Muscle of back (tissue), 11 donors: ENCODE results near the gene PSMB7. TPM values are rescaled to one million over a fixed set of nuclear protein-coding genes. Genes with fewer than 3 reads are reported as not detected.
"Not testable (repeated sequence)": the region's sequence is repeated elsewhere in the genome, so short reads cannot be mapped to it uniquely, and the experiment has no call there.

Experiments used
- DNase-seq, 3 donors: peaks; one replicate each; pipeline versions ENCODE4 v3.0.0 to v3.0.0-alpha.2; 2013
- polyA plus RNA-seq, 10 donors: library from polyadenylated mRNA; unstranded; fragments of 120-200 nt; gene quantifications; one replicate each; pipeline ENCODE4 v1.2.1, GENCODE V29; 2013; ENCODE audit not compliant: insufficient read length in 10 of 10

Gene PSMB7
- polyA plus RNA-seq, 10 donors, result 155 to 206 (median 185) TPM

DNA sequence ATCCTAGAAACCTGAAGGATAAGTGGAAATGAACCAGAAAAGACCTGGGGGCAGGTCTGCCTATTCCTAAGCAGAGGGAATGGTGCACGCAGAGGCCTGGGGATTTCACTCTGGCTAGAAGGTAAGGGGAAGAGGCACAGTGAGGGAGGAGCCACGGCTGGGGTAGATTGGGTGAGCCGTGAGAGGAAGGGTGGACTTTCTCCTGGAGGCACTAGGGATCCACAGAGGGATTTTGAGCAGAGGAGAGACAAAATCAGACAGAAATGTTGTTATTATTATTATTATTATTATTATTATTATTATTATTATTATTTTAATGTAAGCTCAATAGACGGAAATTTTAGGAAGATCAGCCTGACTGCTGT lies 32.0 kb upstream of the PSMB7 start:
- no peak for DNase-seq

DNA sequence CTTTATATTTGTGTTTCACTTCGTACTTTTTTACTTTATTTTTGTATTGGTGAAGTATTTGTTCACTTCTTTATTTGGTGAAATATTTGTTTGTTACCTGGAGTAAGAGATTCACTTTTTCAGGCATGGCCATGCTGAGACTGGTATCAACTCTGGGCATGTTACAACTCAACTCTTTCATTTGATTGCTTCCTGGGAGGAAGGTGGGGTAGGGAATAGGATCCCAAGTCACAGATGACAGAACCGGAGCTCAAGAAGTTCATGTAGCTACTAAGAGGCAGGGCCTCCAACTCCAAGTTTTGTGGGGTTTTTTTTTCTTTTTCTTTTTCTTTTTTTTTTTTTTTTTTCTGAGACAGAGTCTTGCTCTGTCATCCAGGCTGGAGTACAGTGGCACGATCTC lies 28.9 kb upstream of the PSMB7 start:
- no peak for DNase-seq

DNA sequence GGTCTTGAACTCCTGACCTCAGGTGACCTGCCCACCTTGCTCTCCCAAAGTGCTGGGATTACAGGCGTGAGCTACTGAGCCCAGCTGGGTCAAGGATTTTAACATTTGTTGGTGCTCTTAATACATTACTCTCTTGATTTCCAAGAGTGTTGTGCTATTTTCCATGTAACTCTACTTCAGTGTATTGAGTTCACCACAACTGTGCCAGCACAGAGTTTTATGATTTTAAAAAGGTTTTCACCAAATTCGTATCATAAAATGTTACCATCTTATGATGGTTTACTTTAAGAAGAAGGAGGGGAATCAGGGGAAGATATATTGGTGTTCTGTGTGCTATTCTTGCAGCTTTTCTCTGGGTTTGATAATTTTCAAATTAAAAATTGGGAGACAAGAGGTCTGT lies 28.4 kb upstream of the PSMB7 start:
- DNase-seq, result no peak

- no peak for DNase-seq
Observed at GRCh38 chr9:124442826-124443225, 27.6 kb upstream of the PSMB7 start.

DNA sequence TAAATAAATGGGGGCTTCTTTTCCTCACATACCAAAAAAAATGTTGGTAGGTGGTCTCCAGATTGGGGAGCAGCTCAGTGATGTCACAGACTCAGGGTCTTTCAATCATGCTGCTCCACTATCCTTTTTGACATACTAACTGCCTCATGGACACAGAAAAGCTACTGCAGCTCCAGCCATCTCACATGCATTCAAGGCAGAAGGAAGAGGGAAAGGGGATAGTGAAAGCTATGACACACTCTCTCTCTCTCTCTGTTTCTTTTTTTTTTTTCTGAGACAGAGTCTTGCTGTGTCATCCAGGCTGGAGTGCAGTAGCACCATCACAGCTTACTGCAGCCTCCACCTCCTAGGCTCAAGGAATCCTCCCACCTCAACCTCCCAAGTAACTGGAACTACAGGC lies 27.1 kb upstream of the PSMB7 start:
- DNase-seq, result no peak

DNA sequence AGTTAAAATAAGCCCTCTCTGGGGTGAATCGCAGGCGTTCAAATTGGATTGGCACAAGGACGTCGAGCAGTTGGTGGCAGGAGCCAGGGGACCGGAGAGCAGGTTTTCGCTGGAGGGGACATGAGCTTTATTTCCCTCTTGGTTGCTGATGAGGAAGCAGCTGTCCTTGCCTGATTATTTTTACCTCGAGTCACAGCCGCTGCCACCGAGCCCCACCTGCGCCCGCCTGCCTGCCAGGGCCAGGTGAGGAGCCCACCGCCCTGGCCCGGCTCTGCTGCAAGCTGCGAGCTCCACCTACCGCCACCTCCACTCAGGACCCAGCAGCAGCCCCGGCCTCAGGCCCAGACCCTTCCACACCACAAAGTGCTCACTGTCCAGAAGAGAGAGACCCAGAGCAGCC lies 26.0 kb upstream of the PSMB7 start:
- no peak for DNase-seq

GRCh38 chr9:124440786-124441185 lies 25.5 kb upstream of the PSMB7 start:
- no peak for DNase-seq

DNA sequence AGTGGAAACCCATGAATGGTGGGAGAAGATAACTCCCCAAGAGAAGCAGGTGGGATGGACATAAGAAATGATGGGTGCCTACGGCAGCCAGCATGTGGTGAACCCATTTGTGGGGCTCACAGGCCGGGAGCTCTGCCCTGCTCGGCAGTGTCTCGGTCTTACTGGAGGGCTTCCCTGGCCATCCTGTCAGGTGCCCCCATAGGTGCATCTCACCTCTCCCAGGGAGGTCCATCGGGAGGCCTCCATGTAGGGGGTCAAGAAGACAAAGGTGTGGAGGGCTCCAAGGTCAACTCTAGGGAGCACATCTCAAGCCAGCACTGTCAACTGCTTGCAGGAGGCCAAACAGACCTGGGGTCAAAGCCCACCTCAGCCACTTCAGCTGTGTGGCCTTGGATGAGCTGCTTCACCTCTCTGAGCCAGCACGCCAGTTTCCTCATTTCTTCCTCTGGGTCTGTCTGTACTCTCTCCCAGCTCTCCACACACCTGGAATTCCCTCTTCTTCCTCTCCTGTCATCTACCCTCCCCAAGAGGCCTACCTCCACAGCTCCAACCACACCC lies 24.5 kb upstream of the PSMB7 start:
- DNase-seq, result no peak

DNA sequence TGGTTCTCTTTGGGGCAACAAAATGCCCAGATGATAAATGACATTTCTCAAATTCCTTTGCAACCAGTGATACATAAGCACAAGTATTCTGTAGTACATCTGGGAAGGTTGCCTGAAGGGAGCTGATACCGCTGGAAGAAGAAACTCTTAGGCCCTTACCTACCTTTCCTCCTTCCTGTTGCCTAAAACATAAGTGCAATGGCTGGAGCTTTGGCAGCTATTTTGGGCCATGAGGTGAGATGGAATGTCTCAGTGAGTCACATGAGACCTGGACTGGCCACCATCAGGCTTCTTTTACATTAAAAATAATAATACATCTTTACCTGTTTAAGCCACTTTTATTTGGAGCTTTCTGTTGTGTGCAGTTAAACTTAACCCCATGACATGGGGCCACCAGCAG lies 23.8 kb upstream of the PSMB7 start:
- no peak for DNase-seq

GRCh38 chr9:124438091-124438490 lies 22.8 kb upstream of the PSMB7 start:
- DNase-seq, result no peak

DNA sequence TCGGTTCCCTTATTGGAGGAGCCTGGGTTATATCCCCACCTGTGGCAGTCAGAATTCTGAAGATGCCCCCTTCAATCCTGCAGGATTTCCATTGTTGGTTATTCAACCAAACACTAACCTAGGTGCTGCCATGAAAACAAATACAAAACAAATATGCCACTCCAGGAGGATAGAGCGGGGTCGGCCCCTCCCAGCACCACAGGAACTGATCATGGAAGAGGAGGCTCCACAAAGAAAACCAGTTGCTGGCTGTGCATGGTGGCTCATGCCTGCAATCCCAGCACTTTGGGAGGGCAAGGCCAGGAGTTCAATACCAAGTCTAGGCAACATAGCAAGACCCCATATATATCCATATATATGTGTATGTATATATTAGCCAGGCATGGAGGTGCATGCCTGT lies 21.8 kb upstream of the PSMB7 start:
- no peak for DNase-seq

DNA sequence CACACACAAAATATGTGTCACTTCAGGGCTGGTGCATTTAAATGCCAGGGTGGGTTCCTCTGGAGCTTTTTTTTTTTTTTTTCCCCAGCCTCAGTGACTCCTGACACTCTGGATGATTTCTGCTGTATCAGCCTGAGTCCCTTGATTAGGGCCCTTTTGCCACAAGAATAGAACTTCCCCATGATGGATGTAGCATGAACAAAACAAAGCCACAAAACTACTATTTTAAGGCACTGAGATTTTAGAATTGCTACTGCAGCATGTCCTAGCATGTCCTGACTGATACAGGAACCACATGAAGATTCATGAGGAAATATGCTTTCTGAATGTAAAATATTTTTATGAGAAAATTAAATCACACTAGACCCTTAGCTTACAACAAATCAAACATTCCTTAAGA lies 21.1 kb upstream of the PSMB7 start:
- DNase-seq, result no peak

DNA sequence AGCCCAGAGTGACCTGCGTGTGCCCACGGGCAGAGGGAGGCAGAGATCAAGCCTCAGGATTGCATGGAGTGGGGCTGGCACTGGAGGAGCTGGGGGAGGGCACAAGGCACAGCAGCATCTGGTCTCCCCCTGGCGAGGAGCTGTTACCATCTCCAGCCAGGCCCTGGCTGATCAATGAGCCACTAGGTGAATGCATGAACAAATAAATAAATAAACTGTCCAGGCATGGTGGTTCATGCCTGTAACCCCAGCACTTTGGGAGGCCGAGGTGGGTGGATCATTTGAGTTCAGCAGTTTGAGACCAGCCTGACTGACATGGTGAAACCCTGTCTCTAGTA lies 14.3 kb upstream of the PSMB7 start:
- DNase-seq, result no peak

- no peak for DNase-seq
Observed at GRCh38 chr9:124428751-124429529, 13.7 kb upstream of the PSMB7 start.

DNA sequence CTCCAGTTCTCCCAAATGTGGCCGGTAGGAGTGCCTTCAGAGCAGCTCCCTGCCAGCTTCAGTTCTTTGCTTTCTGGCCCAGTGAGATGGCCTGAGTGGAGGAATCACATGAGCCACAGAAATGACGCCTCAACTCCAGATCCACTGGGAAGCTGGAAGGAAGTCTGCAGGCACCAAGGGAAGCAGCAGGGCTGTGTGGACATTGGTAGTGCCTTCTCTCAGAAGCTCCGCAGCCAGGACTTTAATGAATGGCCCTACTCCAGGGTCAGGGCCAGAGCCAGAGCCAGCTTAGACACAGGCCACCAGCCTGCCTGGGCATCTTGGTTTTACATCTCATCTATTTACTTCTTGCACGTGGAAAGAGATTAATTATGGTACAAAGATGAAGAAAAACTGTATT lies 12.0 kb upstream of the PSMB7 start:
- DNase-seq, result no peak

DNA sequence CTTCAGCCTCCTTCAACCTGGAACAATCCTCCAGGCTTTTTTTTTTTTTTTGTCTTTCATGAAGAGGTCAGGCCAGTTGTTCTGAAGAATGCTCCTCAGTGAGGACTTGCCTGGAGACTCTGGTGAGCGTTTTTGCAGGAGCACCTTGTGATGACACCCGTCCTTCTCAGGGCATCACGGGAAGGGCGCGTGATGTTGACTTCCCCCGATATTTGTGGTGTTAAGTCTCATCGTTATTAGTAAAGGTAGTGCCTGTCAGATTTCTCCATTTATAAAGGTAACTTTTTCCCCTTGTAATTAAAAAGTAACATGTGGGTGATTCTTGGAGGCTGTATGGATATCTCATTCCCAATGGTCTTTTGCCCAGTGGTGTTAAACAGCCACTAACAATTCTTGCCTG lies 11.1 kb upstream of the PSMB7 start:
- no peak for DNase-seq

DNA sequence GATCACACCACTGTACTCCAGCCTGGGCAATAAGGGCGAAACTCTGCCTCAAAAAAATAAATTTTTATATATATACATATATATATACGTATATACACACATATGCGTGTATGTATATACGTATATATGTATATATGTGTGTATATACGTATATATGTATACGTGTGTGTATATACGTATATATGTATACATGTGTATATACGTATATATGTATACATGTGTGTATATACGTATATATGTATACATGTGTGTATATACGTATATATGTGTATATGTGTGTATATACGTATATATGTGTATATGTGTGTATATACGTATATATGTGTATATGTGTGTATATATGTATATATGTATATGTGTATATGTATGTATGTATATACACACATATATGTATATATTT lies 10.5 kb upstream of the PSMB7 start:
- DNase-seq, result not testable (repeated sequence)

GRCh38 chr9:124423591-124423990 lies 8.3 kb upstream of the PSMB7 start:
- DNase-seq, result no peak

GRCh38 chr9:124423155-124423554 lies 7.9 kb upstream of the PSMB7 start:
- DNase-seq, result no peak

DNA sequence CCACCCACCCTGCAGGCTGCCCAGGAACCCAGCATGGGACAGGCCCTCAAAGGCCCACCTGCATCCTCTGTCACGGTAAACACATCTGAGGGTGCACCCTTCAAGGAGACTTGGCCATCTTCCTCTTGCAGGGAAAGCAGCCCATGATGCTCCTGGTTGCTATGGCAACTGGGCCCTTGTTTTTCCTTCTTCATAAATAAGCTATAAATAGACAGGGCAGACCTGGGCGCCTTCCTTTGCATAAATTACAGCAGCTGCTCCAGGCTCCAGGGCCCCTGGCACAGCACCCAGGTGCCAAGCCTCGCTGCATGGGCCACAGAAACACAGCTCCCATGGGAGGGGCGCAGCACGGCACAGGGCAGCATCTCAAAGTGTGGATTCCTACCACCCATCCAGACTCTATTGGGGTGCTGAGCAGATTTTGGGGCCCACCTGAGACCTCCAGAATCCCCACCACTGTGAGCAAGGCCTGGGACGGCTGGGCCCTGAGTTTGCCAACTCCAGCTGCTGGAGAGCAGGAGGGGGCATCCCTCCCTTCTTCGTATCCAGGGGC lies 5.8 kb upstream of the PSMB7 start:
- no peak for DNase-seq

GRCh38 chr9:124419832-124420489 lies 4.7 kb upstream of the PSMB7 start:
- DNase-seq, result no peak

DNA sequence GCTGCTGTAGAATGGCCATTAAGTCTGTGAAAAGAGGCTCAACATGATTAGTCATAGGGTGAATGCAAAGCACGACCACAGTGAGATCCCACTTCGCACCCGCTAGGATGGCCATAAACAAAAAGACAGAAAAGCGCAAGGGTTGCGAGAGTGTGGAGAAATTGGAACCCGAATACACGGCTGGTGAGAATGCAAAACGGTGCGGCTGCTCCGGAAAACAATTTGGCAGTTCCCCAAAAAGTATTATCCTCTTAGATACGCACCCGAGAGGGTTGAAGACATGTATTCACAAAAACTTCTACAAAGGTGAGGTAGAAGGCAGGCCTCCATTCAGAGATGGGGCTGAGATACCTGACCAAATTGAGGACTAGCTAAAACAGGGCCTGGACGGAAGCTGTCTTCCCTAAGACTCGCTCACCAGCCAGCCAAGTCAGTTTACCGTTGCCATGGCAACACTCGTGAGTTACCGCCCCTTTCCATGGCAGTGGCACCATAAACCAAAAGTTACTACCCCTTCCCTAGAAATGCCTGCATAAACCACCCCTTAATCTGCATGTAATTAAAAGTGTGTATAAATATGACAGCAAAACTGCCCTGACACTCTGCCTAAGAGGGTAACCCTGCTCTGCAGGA lies 726 bp upstream of the PSMB7 start:
- no peak for DNase-seq

- no peak for DNase-seq
Observed at GRCh38 chr9:124414612-124415011, 630 bp downstream of the PSMB7 start.
